ENCODE results near the gene GZMM.

GZMM gene

GRCh38 chr19:543910-544608, at the start of gene GZMM:
Gene GZMM (plus strand): TSS chr19:544053. CDS start chr19:544072, 19 bp downstream.
- DNase-seq, result peak; percentile 86

GRCh38 chr19:494171-495080, 49.4 kb upstream of the GZMM start:
- DNase-seq, result no peak

- no peak for DNase-seq
Observed at GRCh38 chr19:495081-495401, 48.8 kb upstream of the GZMM start.

GRCh38 chr19:495402-496111, 48.3 kb upstream of the GZMM start:
- DNase-seq, result peak; percentile 30

DNA sequence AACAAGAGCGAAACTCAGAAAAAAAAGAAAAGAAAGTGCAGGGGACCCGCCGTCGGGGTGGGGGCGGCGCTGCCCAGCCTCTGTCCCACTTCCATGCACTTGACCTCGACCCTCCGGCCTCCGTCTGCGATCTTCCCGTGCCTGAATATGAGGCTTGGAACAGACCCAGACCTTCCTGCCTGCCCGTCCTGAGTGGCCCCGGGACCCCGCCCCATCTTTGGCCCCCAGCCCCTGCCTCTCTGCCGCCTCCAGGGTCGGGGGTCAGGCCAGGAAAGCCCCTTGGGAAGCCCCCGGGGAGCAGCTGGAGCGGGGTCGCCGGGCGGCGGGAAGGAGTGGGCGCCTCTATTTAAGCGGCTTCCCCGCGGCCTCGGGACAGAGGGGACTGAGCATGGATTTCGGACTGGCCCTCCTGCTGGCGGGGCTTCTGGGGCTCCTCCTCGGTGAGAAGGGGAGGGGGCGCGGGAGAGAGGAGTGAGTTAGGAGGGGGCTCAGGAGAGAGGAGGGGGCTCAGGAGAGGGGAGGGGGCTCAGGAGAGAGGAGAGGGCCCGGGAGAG, 47.7 kb upstream of the GZMM start, which contains the start of gene MADCAM1:
Gene MADCAM1 (plus strand): TSS at position 375 of the 554 bp plus-strand sequence. CDS start 14 bp downstream, at position 389.
- no peak for DNase-seq

DNA sequence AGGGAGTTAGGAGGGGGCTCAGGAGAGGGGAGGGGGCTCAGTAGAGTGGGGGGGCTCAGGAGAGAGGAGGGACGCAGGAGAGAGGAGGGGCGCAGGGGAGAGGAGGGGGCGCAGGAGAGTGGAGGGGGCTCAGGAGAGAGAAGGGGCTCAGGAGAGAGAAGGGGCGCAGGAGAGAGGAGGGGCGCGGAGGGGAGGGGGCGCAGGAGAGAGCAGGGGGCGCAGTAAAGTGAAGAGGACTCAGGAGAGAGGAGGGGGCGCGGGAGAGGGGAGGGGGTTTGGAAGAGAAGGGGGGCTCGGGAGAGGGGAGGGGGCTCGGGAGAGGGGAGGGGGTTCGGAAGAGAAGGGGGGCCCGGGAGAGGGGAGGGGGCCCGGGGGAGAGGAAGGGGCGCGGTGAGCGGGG, 46.9 kb upstream of the GZMM start:
- DNase-seq, result no peak

- no peak for DNase-seq
Observed at GRCh38 chr19:497491-497868, 46.4 kb upstream of the GZMM start.

DNA sequence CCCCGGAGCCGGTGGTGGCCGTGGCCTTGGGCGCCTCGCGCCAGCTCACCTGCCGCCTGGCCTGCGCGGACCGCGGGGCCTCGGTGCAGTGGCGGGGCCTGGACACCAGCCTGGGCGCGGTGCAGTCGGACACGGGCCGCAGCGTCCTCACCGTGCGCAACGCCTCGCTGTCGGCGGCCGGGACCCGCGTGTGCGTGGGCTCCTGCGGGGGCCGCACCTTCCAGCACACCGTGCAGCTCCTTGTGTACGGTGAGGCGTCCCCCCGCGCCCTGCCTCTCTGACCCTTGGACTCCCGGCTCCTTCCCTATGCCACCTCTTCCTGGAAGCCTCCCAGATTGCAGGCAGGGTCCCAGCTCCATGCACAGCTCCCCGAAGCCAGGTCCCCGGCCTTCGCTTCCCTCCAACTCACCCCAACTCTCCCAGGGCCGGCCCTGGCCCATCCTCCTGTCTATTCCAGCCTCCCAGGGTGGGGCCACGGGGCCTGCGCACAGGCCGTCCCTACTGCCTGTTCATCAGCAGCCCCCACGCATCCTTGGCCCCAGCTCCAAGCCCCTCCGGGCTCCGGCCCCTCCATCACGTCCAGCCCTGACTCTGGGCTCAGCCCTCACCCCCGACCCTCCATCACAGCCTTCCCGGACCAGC, 45.9 kb upstream of the GZMM start:
- no peak for DNase-seq

- no peak for DNase-seq
Observed at GRCh38 chr19:498511-498891, 45.4 kb upstream of the GZMM start.

- DNase-seq, result no peak
Observed at GRCh38 chr19:498977-499623, 44.8 kb upstream of the GZMM start.

DNA sequence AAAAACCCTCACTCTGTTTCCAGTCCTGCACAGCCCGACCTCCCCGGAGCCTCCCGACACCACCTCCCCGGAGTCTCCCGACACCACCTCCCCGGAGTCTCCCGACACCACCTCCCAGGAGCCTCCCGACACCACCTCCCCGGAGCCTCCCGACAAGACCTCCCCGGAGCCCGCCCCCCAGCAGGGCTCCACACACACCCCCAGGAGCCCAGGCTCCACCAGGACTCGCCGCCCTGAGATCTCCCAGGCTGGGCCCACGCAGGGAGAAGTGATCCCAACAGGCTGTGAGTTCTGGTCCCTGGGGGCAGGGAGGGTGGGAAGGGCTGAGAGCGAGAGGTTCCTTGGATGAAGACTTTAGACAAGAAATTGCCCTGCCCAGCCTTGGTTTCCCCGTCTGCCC, 42.2 kb upstream of the GZMM start:
- DNase-seq, result no peak

- no peak for DNase-seq
Observed at GRCh38 chr19:504616-505015, 39.2 kb upstream of the GZMM start.

DNA sequence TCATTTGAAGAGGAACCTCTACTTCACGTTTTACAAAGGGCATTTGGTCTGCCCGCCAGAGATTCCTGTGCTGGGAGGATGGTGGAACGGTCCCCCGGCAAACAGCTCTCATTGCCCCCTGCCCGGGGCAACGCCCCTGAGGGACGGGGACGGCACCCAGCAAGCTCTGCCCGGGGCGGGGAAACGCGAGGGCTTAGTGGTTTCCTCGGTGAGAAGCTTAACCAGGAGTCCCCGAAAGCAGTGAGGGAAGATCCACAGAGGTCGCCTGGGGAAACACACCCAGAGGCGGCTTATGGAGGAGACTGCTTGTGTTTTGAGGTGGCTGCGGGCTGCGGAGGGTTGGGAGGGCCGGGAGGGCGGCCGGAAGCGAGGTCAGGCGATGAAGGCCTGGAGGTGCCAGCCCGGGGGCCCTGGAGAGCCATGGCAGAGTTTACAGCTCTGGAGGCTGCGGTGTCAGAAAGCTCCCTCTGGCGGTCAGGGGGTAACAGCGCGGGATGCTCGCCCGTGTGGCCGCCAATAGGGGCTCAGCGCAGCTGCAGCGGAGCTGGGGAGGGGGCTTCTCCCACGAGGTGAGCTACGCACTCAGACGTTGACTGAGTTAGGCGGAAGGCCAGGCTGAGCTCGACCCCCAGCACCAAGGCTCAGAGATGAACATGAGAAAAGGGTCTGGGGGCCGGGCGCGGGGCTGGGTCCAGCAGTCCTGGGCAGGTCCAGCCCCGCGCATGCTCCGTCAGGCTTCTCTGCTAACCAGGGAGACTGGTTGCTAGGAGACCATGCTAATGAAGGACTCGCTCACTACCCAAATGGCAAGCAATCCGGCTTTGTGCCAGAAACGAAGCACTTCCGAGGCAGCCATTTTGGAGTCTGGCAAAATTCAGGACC, 37.2 kb upstream of the GZMM start:
- peak; percentile 97 for DNase-seq

- DNase-seq, result peak; percentile 70
Observed at GRCh38 chr19:507286-508203, 36.3 kb upstream of the GZMM start, which contains the start of gene TPGS1. Gene TPGS1 (plus strand): TSS chr19:507497. CDS start chr19:507507, 10 bp downstream.

GRCh38 chr19:508204-509150, 35.4 kb upstream of the GZMM start:
- no peak for DNase-seq

- DNase-seq, result peak; percentile 92
Observed at GRCh38 chr19:510606-511100, 33.2 kb upstream of the GZMM start.

DNA sequence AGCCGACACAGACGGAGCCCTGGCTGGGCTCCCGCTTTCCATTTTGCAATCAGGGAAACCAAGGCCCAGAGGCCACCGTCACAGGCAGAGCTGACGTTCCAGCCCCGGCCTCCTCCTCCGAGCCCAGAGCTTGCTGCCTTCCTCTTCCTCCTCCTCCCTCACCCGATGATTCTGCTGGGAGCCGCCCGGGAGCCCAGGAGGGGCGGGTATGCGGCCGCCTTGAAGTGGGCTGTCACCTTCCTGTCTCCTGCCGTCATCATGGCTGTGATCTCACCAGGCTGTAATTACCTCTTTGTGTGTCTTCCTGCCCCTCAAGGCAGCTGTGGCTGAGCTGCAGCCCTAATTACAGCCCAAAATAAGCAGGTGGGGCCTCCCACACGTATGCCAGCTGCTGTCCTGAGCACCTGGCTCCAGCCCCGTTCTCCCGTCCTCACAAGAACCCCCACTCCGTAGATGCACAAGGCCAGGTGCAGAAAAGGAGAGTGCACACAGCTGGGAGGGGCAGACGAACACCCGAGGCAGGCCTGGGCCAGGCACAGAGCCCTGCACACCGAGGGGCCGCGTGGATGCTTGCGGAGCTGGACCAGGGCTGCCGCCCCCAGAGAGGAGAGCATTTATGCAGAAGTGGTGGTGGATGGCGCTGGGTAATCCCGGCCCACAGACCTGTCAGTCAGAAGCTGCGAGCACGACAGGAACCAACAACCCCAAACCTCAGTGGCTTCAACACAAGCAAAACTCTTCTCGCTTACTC, 32.6 kb upstream of the GZMM start:
- peak; percentile 90 for DNase-seq
